ENCODE results near the gene RIN1. TPM values are rescaled to one million over a fixed set of nuclear protein-coding genes. Genes with fewer than 3 reads are reported as not detected.

Gene RIN1
- total and polyA plus RNA-seq, 4 experiments from 2014 or later: 2.1 to 10.1 (median 5.4) TPM

DNA sequence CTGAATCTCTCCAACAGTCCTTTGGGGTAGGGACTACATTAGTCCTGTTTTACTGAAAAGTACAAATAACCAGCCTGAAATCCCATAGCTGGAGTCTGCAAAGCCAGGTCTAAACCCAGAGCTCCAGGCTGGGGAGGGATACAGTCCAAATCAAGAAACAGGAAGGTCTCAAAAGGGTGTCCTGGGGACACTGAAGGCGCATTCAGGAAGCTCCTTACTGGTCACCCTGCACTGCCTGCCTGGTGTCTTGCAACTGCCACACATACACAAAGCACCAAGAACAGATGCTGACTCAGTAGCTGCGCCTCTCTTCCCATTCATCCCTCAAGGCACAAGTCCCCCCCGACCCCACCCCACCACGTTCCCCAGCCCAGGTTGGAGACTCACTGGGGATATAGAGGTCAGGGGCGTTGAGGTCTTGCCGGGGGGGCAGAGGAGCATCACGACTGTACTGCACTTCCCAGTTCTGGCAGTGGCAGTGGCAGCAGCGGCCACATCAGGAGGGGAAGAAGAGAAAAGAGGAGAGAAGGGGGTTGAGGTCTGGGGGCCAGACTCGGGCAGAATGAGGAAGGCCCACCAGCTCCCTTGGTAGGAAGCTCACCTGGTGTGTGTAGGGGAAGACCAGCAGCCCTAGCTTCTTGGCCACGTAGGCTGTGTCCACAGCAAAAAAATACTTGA, 48.9 kb downstream of the RIN1 start:
- Mint-ChIP-seq H3K27me3 (peaks cover 0 to 3% of the 10 kb centered on the region in 2 donors), H3K9me3 (no peaks in the 10 kb centered on the region), H3K36me3 (peaks cover 0 to 1% of the 10 kb centered on the region in 2 donors), H3K4me1 (peaks cover 20 to 53% (median 31%) of the 10 kb centered on the region in 4 donors), H3K27ac (peak overlapping the region in 4 of 7 donors; percentile 22 to 78 (median 64)), H3K4me3 (peak overlapping the region; percentile 62 to 96 (median 90))
- Histone ChIP-seq H3K27me3 (ENCODE audit: insufficient read depth, low read length) (no peaks in the 10 kb centered on the region), H3K4me3 (ENCODE audit: low read length in 2 of 2) (no peak overlapping the region), H3K27ac (ENCODE audit: low read depth, low read length) (no peak overlapping the region), H3K9me3 (ENCODE audit: control insufficient read depth in 1 of 2, low read length in 2 of 2) (no peaks in the 10 kb centered on the region), H3K36me3 (ENCODE audit: insufficient read depth, low read length) (no peaks in the 10 kb centered on the region), H3K4me1 (ENCODE audit: insufficient read depth, low read length) (peaks cover 46% of the 10 kb centered on the region)
- no peak for DNase-seq
- CTCF ChIA-PET (ENCODE audit: partially characterized antibody): interaction anchor here (1.1 to 6.4 kb wide), 5 partner anchors 19 to 66 kb away, joined by 3 to 29 read pairs (median 9); partner anchors contain the start of gene RAB1B
- POLR2A ChIA-PET (ENCODE audit: partially characterized antibody): interaction anchor here (1.1 to 13.4 kb wide), 3 partner anchors 17 to 29 kb away, joined by 3 to 167 read pairs (median 53); partner anchors contain the start of gene RAB1B
- intact Hi-C loops (cut with micrococcal nuclease): no loop called here

DNA sequence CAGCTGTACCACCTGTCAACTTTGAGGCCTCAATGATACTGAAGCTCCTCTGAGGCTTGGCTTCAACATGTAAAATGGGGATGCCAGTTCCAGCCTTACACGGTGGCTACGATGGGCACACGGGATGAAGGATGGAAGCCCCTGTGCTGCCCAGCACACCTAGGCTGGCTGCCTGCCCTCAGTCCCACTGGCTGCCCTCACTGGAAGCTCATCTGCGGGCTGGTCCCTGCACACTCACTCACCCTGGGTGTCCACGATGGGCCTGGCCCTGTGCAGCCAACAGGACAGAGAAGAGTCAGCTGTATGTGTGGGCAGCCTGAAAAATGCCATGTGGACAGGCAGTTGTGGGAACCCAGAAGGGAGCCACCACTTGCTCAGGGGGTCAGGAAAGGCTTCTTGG, 49.5 kb downstream of the RIN1 start:
- peaks cover 48% of the 10 kb centered on the region for H3K4me1 ChIP-seq (ENCODE audit: insufficient read depth, low read length)
- peaks cover 0 to 3% of the 10 kb centered on the region in 2 donors for H3K27me3 Mint-ChIP-seq
- ChIA-PET POLR2A (ENCODE audit: partially characterized antibody) (interaction anchor here (0.6 to 13.4 kb wide), 4 partner anchors 17 to 549 kb away, joined by 3 to 167 read pairs (median 4); partner anchors contain the start of gene RAB1B), CTCF (ENCODE audit: partially characterized antibody) (interaction anchor here (1.1 to 6.4 kb wide), 4 partner anchors 19 to 65 kb away, joined by 3 to 29 read pairs (median 12); partner anchors contain the start of gene RAB1B)
- H3K4me3 Mint-ChIP-seq: peak overlapping the region in 6 of 8 donors; percentile 1 to 67 (median 54)
- peak overlapping the region in 2 of 7 donors; percentile 17 to 22 for H3K27ac Mint-ChIP-seq
- peaks cover 0 to 1% of the 10 kb centered on the region in 2 donors for H3K36me3 Mint-ChIP-seq
- peaks cover 24 to 60% (median 37%) of the 10 kb centered on the region in 4 donors for H3K4me1 Mint-ChIP-seq
- no peaks in the 10 kb centered on the region for H3K9me3 Mint-ChIP-seq
- intact Hi-C loops (cut with micrococcal nuclease): no loop called here
- no peaks in the 10 kb centered on the region for H3K36me3 ChIP-seq (ENCODE audit: insufficient read depth, low read length)
- no peak for DNase-seq
- H3K27me3 ChIP-seq (ENCODE audit: insufficient read depth, low read length): no peaks in the 10 kb centered on the region
- H3K4me3 ChIP-seq (ENCODE audit: low read length in 2 of 2): no peak overlapping the region
- no peaks in the 10 kb centered on the region for H3K9me3 ChIP-seq (ENCODE audit: control insufficient read depth in 1 of 2, low read length in 2 of 2)
- H3K27ac ChIP-seq (ENCODE audit: low read depth, low read length): no peak overlapping the region

DNA sequence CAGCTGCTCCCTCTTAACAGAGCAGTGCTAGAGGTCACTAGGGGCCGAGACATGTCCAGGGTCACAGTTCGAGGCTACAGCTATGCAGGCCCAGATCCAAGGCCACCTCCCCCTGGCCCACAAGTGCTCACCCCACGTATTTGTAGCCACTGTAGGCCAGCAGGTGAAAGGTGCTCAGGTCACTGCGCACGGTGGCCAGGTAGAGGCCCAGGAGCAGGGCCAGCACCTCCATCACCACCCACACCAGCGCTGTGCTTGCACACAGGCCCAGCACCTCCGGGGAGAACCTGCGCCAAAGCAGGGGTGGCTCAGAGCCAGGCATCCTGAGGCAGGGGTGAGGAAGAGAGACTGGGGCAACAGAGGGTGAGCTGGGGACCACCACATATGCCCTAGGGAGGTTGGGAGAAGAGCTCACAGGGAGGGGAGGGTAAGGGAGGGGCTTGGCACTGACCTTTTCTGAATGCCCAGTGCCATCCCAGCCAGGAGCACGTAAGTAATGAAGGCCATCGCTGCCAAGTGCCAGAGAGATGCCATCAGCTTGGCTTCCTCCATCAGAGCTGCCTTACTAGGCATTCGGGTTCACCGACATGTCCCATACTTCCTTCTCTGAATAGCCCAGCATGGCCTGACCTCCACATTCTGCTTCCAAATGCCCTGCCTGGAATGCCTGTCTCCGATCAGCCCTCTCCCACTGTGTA, 50.8 kb downstream of the RIN1 start:
- no peaks in the 10 kb centered on the region for H3K36me3 ChIP-seq (ENCODE audit: insufficient read depth, low read length)
- Mint-ChIP-seq H3K9me3 (no peaks in the 10 kb centered on the region), H3K4me1 (peaks cover 22 to 58% (median 38%) of the 10 kb centered on the region in 4 donors), H3K4me3 (peak overlapping the region in 1 of 8 donors; percentile 39), H3K36me3 (peaks cover 0 to 1% of the 10 kb centered on the region in 2 donors), H3K27me3 (peaks cover 1 to 3% of the 10 kb centered on the region in 2 donors), H3K27ac (peak overlapping the region in 2 of 7 donors; percentile 48 to 65)
- CTCF ChIA-PET (ENCODE audit: partially characterized antibody): interaction anchor here (6.4 kb wide), 1 partner anchor 26 kb away, joined by 29 read pairs; no protein-coding TSS in a partner anchor
- H3K27me3 ChIP-seq (ENCODE audit: insufficient read depth, low read length): no peaks in the 10 kb centered on the region
- POLR2A ChIA-PET (ENCODE audit: partially characterized antibody): interaction anchor here (1.3 to 13.4 kb wide), 3 partner anchors 16 to 27 kb away, joined by 4 to 167 read pairs (median 4); partner anchors contain the start of gene RAB1B
- peaks cover 44% of the 10 kb centered on the region for H3K4me1 ChIP-seq (ENCODE audit: insufficient read depth, low read length)
- no peaks in the 10 kb centered on the region for H3K9me3 ChIP-seq (ENCODE audit: control insufficient read depth in 1 of 2, low read length in 2 of 2)
- intact Hi-C loops (cut with micrococcal nuclease): no loop called here
- H3K27ac ChIP-seq (ENCODE audit: low read depth, low read length): no peak overlapping the region
- H3K4me3 ChIP-seq (ENCODE audit: low read length in 2 of 2): no peak overlapping the region
- no peak for DNase-seq

DNA sequence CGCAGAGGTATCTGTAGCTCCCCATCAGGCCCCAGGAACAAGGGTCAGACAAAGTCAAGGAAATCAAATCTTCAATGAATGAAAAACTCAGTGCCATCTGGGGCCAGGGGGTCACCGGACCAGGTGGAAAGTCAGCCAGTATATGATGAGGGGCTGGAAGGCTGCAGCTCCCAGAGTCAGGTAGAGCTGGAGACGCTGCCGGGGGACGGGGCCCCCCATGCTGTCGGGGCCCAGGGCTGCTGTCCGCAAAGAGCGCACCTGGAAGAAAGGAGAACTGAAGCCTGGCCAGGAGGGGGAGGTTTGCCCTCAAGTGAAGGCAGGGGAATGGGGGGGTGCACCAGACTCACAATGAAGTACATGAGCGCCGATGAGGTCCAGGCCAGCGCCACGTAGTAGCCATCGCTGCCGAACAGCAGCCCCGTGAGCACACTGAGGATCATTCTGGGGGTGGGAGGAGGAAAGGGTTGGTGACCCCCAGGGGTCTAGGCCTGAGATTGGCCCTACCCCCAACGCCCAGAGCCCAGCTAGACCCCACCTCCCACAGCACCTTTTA, 51.6 kb downstream of the RIN1 start:
- Mint-ChIP-seq H3K9me3 (no peaks in the 10 kb centered on the region), H3K36me3 (peaks cover 0 to 1% of the 10 kb centered on the region in 2 donors), H3K27me3 (peaks cover 1 to 3% of the 10 kb centered on the region in 2 donors), H3K4me1 (peaks cover 17 to 50% (median 34%) of the 10 kb centered on the region in 4 donors), H3K27ac (peak overlapping the region in 1 of 7 donors; percentile 65), H3K4me3 (no peak overlapping the region)
- Histone ChIP-seq H3K36me3 (ENCODE audit: insufficient read depth, low read length) (no peaks in the 10 kb centered on the region), H3K27ac (ENCODE audit: low read depth, low read length) (no peak overlapping the region), H3K4me1 (ENCODE audit: insufficient read depth, low read length) (peaks cover 36% of the 10 kb centered on the region), H3K4me3 (ENCODE audit: low read length in 2 of 2) (no peak overlapping the region), H3K9me3 (ENCODE audit: control insufficient read depth in 1 of 2, low read length in 2 of 2) (no peaks in the 10 kb centered on the region), H3K27me3 (ENCODE audit: insufficient read depth, low read length) (no peaks in the 10 kb centered on the region)
- ChIA-PET POLR2A (ENCODE audit: partially characterized antibody) (interaction anchor here (1.3 to 13.4 kb wide), 2 partner anchors 15 to 27 kb away, joined by 4 to 167 read pairs; partner anchors contain the start of gene RAB1B), CTCF (ENCODE audit: partially characterized antibody) (interaction anchor here (0.6 to 1.0 kb wide), 2 partner anchors 25 to 63 kb away, joined by 3 to 4 read pairs; no protein-coding TSS in a partner anchor)
- no peak for DNase-seq
- intact Hi-C loops (cut with micrococcal nuclease): no loop called here

DNA sequence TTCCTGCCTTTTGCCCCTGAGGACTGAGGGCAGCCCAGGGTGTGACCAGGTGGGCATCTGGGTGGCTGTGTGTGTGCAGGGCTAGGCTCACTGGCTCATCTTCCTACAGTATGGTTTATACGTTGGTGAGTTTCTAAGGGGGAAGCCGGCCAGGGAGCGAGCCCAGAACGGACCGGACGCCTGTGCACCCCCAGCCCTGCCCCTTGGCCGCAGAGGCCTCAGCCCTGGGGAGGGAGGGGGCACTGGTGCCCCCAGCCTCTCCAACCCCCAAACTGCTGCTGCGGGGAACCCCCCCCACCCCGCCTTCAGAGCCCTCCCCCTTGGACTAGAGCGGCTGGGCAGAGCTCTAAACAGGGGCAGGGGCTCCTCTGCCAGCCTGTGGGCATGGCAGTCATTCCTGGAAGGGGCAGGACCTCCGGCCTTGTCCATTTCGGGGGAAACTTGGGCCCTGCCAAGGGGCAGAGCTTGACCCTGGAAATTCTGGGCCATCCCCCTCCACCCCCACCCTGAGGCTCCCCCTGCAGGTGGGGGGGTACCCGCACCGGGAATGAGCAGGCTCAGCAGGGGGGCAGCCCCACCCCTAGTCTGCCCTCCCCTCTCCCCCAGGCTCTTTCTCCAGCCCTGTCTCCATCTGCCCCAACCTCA, 52.7 kb downstream of the RIN1 start:
- Mint-ChIP-seq H3K27ac (peak overlapping the region in 5 of 7 donors; percentile 80 to 94 (median 86)), H3K27me3 (peaks cover 0 to 1% of the 10 kb centered on the region in 2 donors), H3K36me3 (no peaks in the 10 kb centered on the region), H3K4me1 (peaks cover 12 to 46% (median 32%) of the 10 kb centered on the region in 4 donors), H3K9me3 (no peaks in the 10 kb centered on the region), H3K4me3 (no peak overlapping the region)
- DNase-seq: no peak
- Histone ChIP-seq H3K36me3 (ENCODE audit: insufficient read depth, low read length) (no peaks in the 10 kb centered on the region), H3K27me3 (ENCODE audit: insufficient read depth, low read length) (no peaks in the 10 kb centered on the region), H3K27ac (ENCODE audit: low read depth, low read length) (no peak overlapping the region), H3K4me1 (ENCODE audit: insufficient read depth, low read length) (peaks cover 38% of the 10 kb centered on the region), H3K9me3 (ENCODE audit: control insufficient read depth in 1 of 2, low read length in 2 of 2) (no peaks in the 10 kb centered on the region), H3K4me3 (ENCODE audit: low read length in 2 of 2) (no peak overlapping the region)
- POLR2A ChIA-PET (ENCODE audit: partially characterized antibody): interaction anchor here (1.3 to 13.4 kb wide), 3 partner anchors 8 to 28 kb away, joined by 4 to 167 read pairs (median 5); partner anchors contain the start of genes RAB1B and TMEM151A
- intact Hi-C loops (cut with micrococcal nuclease): no loop called here
- CTCF ChIA-PET (ENCODE audit: partially characterized antibody): interaction anchor here (0.9 to 4.7 kb wide), 6 partner anchors 7 to 62 kb away, joined by 3 to 42 read pairs (median 3); no protein-coding TSS in a partner anchor

Measured in CD4-positive, alpha-beta memory T cell (primary cell).